Islet of Langerhans (tissue), 1 donor: Measurements from ENCODE around the gene PPA2.
"Not testable (repeated sequence)": the region's sequence is repeated elsewhere in the genome, so short reads cannot be mapped to it uniquely, and the experiment has no call there.

ENCODE experiments used
- FAIRE-seq: peaks from one replicate; lab custom pipeline; 2011; peaks lifted over from hg19 to GRCh38; lab: Jason Lieb, UNC

Gene PPA2

GRCh38 chr4:105473324-105474098 is at the start of gene PPA2:
PPA2 (minus strand) TSS chr4:105474062; CDS start chr4:105474050, 12 bp downstream.
- no peak for FAIRE-seq

- FAIRE-seq, result peak; percentile 78
Measured at GRCh38 chr4:105520819-105521790, 47.2 kb upstream of the PPA2 start.

- FAIRE-seq, result no peak
Measured at GRCh38 chr4:105510245-105510644, 36.4 kb upstream of the PPA2 start.

- no peak for FAIRE-seq
Measured at GRCh38 chr4:105509714-105510113, 35.9 kb upstream of the PPA2 start.

GRCh38 chr4:105509291-105509690 is 35.4 kb upstream of the PPA2 start:
- no peak for FAIRE-seq

GRCh38 chr4:105504744-105505143 is 30.9 kb upstream of the PPA2 start:
- no peak for FAIRE-seq

- no peak for FAIRE-seq
Measured at GRCh38 chr4:105503484-105503883, 29.6 kb upstream of the PPA2 start.

GRCh38 chr4:105496899-105497298 is 23.0 kb upstream of the PPA2 start:
- FAIRE-seq, result no peak

- no peak for FAIRE-seq
Measured at GRCh38 chr4:105495667-105496066, 21.8 kb upstream of the PPA2 start.

- FAIRE-seq, result no peak
Measured at GRCh38 chr4:105490523-105490922, 16.7 kb upstream of the PPA2 start.

- no peak for FAIRE-seq
Measured at GRCh38 chr4:105483840-105484239, 10.0 kb upstream of the PPA2 start.

GRCh38 chr4:105474099-105474518 is 247 bp upstream of the PPA2 start:
- FAIRE-seq, result no peak

GRCh38 chr4:105472871-105473323 is 965 bp downstream of the PPA2 start:
- no peak for FAIRE-seq

- FAIRE-seq, result peak; percentile 83
Measured at GRCh38 chr4:105471566-105472176, 2.2 kb downstream of the PPA2 start.

GRCh38 chr4:105470766-105471165 is 3.1 kb downstream of the PPA2 start:
- no peak for FAIRE-seq

GRCh38 chr4:105469736-105470135 is 4.1 kb downstream of the PPA2 start:
- FAIRE-seq, result no peak

- FAIRE-seq, result no peak
Measured at GRCh38 chr4:105466580-105466979, 7.3 kb downstream of the PPA2 start.

- FAIRE-seq, result not testable (repeated sequence)
Measured at GRCh38 chr4:105464563-105464962, 9.3 kb downstream of the PPA2 start.

- no peak for FAIRE-seq
Measured at GRCh38 chr4:105462576-105462975, 11.3 kb downstream of the PPA2 start.

GRCh38 chr4:105461621-105462382 is 12.1 kb downstream of the PPA2 start:
- no peak for FAIRE-seq

GRCh38 chr4:105461221-105461620 is 12.6 kb downstream of the PPA2 start:
- no peak for FAIRE-seq

- FAIRE-seq, result no peak
Measured at GRCh38 chr4:105460306-105460705, 13.6 kb downstream of the PPA2 start.
